Endothelial cell of umbilical vein (primary cell): Measurements from ENCODE around the gene KCNMA1. TPM values are rescaled to one million over a fixed set of nuclear protein-coding genes. Genes with fewer than 3 reads are reported as not detected.

Source experiments
- BruUV-seq: library from RNA; stranded (reverse); fragments of 400-500 nt; replicated peaks from 2 replicates; lab custom pipeline; 2021; lab: Mats Ljungman, UMichigan
- CTCF ChIA-PET: fragments of 300-600, 350-600 bp; sonication (Branson Sonifier 250); formaldehyde crosslinking; loops from one replicate; lab custom pipeline; 2021; ENCODE audit warnings: antibody characterized with exemption, inconsistent platforms; lab: Charles Lee
- POLR2A ChIA-PET: fragments of 300-600, 350-600 bp; sonication (Branson Sonifier 250); formaldehyde crosslinking; loops from one replicate; lab custom pipeline; 2021; ENCODE audit warnings: antibody characterized with exemption, inconsistent platforms; lab: Charles Lee
- DNase-seq: peaks from one replicate; pipeline ENCODE4 v3.0.0-alpha.2; 2011; ENCODE audit warnings: low read depth, low spot score
- FAIRE-seq: peaks from 2 replicates; lab custom pipeline; 2011; peaks lifted over from hg19 to GRCh38; lab: Jason Lieb, UNC
- H2AFZ ChIP-seq: 2 replicates; pipeline ENCODE4 v1.6.0; 2012; ENCODE audit warnings: low read depth, low read length, control low read depth, inconsistent platforms
- H3K27ac ChIP-seq: 2 replicates; pipeline ENCODE4 v1.5.1; 2011; ENCODE audit warnings: low read depth, mild to moderate bottlenecking, control low read depth, low read length, moderate library complexity; ENCODE audit not compliant: insufficient read depth
- H3K27me3 ChIP-seq, 2 experiments: 2 replicates each; pipeline versions ENCODE4 v1.6.0 to v1.6.1; 2011; ENCODE audit warnings: low read length in 2 of 2, mixed read lengths in 1 of 2; ENCODE audit not compliant: control insufficient read depth in 2 of 2, insufficient read depth in 2 of 2
- H3K36me3 ChIP-seq, 2 experiments: 2 replicates in 1 of 2; 3 replicates in 1 of 2; pipeline ENCODE4 v1.5.1; 2011; ENCODE audit warnings: low read length in 2 of 2, mild to moderate bottlenecking in 1 of 2, moderate library complexity in 1 of 2; ENCODE audit not compliant: control insufficient read depth in 2 of 2, insufficient read depth in 2 of 2; ENCODE audit errors: extremely low read depth in 1 of 2
- H3K4me1 ChIP-seq: 3 replicates; pipeline ENCODE4 v1.5.1; 2011; ENCODE audit warnings: mild to moderate bottlenecking, low read length; ENCODE audit not compliant: control insufficient read depth, insufficient read depth; ENCODE audit errors: extremely low read depth
- H3K4me2 ChIP-seq: 2 replicates; pipeline ENCODE4 v1.6.1; 2011; ENCODE audit warnings: low read length, control low read depth, mixed read lengths; ENCODE audit not compliant: insufficient read depth
- H3K4me3 ChIP-seq, 3 experiments: fragments of 200-600 bp in 1 of 3; sonication (generic), shearing (Covaris generic) in 1 of 3; replicated peaks in 1 of 3; 2 replicates each; pipeline ENCODE4 v1.5.1; 2011 to 2016; ENCODE audit warnings: control low read depth in 3 of 3, low read length in 3 of 3, mild to moderate bottlenecking in 2 of 3, inconsistent platforms in 1 of 3, low read depth in 1 of 3, moderate library complexity in 1 of 3; ENCODE audit not compliant: insufficient read depth in 1 of 3
- H3K79me2 ChIP-seq: 2 replicates; pipeline ENCODE4 v1.6.0; 2012; ENCODE audit warnings: low read length, inconsistent platforms; ENCODE audit not compliant: control insufficient read depth, insufficient read depth
- H3K9ac ChIP-seq: replicated peaks from 2 replicates; pipeline ENCODE3; 2011; ENCODE audit warnings: low read length, control low read depth; ENCODE audit not compliant: insufficient read depth; ENCODE audit errors: extremely low read depth
- H3K9me1 ChIP-seq: replicated peaks from 3 replicates; pipeline ENCODE4 v1.6.0; 2011; ENCODE audit warnings: mild to moderate bottlenecking, low read length; ENCODE audit not compliant: control insufficient read depth, insufficient read depth; ENCODE audit errors: extremely low read depth
- H3K9me3 ChIP-seq: replicated peaks from 2 replicates; pipeline ENCODE4 v1.5.1; 2012; ENCODE audit warnings: low read length, inconsistent platforms; ENCODE audit not compliant: control insufficient read depth, insufficient read depth
- H4K20me1 ChIP-seq: replicated peaks from 2 replicates; pipeline ENCODE3; 2011; ENCODE audit warnings: mild to moderate bottlenecking, low read length; ENCODE audit not compliant: control insufficient read depth, insufficient read depth; ENCODE audit errors: extremely low read depth
- FOS ChIP-seq: IDR thresholded peaks from 2 replicates; pipeline ENCODE4 v1.6.1; 2011; ENCODE audit warnings: mild to moderate bottlenecking, low read length, moderate library complexity, borderline replicate concordance; ENCODE audit not compliant: insufficient read depth
- JUN ChIP-seq: IDR thresholded peaks from 2 replicates; pipeline ENCODE4 v1.6.1; 2011; ENCODE audit warnings: borderline replicate concordance, low read depth; ENCODE audit not compliant: insufficient read length, insufficient read depth
- MAX ChIP-seq: IDR thresholded peaks from 2 replicates; pipeline ENCODE4 v1.6.1; 2011; ENCODE audit not compliant: insufficient read depth, insufficient read length
- MYC ChIP-seq: IDR thresholded peaks from one replicate; pipeline ENCODE4 v1.6.1; 2011; ENCODE audit warnings: mild to moderate bottlenecking, low read depth, low read length
- POLR2A ChIP-seq: IDR thresholded peaks from 2 replicates; pipeline ENCODE4 v1.6.1; 2012; ENCODE audit warnings: low read depth, mild to moderate bottlenecking, control low read depth, low read length
- POLR2AphosphoS5 ChIP-seq: IDR thresholded peaks from 2 replicates; pipeline ENCODE4 v1.6.1; 2012; ENCODE audit warnings: low read depth, mild to moderate bottlenecking, control low read depth, low read length, moderate library complexity; ENCODE audit not compliant: insufficient read depth
- dilution Hi-C: fragments of 300-500 bp; cut with MboI; formaldehyde crosslinking; loops from one replicate; pipeline ENCODE4 v1.15.0; 2019; ENCODE audit warnings: low sequenced_read_pairs; ENCODE audit not compliant: extremely low pct_ligation_motif_present
- intact Hi-C: fragments of 100-400 bp; cut with micrococcal nuclease; formaldehyde crosslinking; loops from one replicate; pipeline ENCODE4 v1.10.0; 2022
- polyA plus RNA-seq, 4 experiments: library from polyadenylated mRNA; depleted of rRNA in 3 of 4; stranded (reverse) in 3 of 4; unstranded in 1 of 4; fragments of >200 nt; gene quantifications; 2 replicates each; pipeline versions ENCODE4 v1.2.1 to v1.2.3, GENCODE V29; 2011 to 2012; ENCODE audit warnings: missing spikeins in 1 of 4
- total RNA-seq: library from RNA; stranded (reverse); gene quantifications from 2 replicates; pipeline ENCODE4 v1.2.3, GENCODE V29; 2021
- TF ChIP-seq, protein P1 (sequence below), 2 donors: IDR thresholded peaks; 1 replicate in 1 of 2; 2 replicates in 1 of 2; pipeline ENCODE4 v1.5.1; 2011; ENCODE audit warnings: low read length in 2 of 2, mild to moderate bottlenecking in 2 of 2, moderate library complexity in 2 of 2, control low read depth in 1 of 2, inconsistent platforms in 1 of 2, low read depth in 1 of 2; ENCODE audit not compliant: insufficient read depth in 1 of 2; ENCODE audit errors: extremely low read depth in 1 of 2

The KCNMA1 gene
- total and polyA plus RNA-seq, 2 donors (not counting 3 experiments of a cell fraction or from before 2014, with no cell fraction given), result 0.10 to 0.82 TPM

GRCh38 chr10:77359950-77360520 is 277.6 kb downstream of the KCNMA1 start:
- BruUV-seq, result no TSS peak
- peaks cover 0 to 1% of the 10 kb centered on the region in 2 experiments for H3K27me3 ChIP-seq
- dilution Hi-C loops, result no loop called here
- CTCF ChIA-PET, result no interaction called here
- FAIRE-seq, result no peak
- POLR2A ChIA-PET, result no interaction called here
- H2AFZ ChIP-seq, result no peak overlapping the region
- H3K27ac ChIP-seq, result no peak overlapping the region
- intact Hi-C loops, result no loop called here
- no peak overlapping the region for H3K4me2 ChIP-seq
- no peak overlapping the region for H3K9ac ChIP-seq
- no peak overlapping the region for H3K4me3 ChIP-seq
- no peaks in the 10 kb centered on the region for H3K36me3 ChIP-seq
- no peak for DNase-seq
- H4K20me1 ChIP-seq, result no peaks in the 10 kb centered on the region
- H3K9me3 ChIP-seq, result no peaks in the 10 kb centered on the region
- H3K4me1 ChIP-seq, result peaks cover 5% of the 10 kb centered on the region
- no peaks in the 10 kb centered on the region for H3K79me2 ChIP-seq
- no peaks in the 10 kb centered on the region for H3K9me1 ChIP-seq
- no peak for TF ChIP-seq MYC
- TF ChIP-seq JUN, result no peak
- TF ChIP-seq POLR2A, result no peak
- TF ChIP-seq, protein P1, sequence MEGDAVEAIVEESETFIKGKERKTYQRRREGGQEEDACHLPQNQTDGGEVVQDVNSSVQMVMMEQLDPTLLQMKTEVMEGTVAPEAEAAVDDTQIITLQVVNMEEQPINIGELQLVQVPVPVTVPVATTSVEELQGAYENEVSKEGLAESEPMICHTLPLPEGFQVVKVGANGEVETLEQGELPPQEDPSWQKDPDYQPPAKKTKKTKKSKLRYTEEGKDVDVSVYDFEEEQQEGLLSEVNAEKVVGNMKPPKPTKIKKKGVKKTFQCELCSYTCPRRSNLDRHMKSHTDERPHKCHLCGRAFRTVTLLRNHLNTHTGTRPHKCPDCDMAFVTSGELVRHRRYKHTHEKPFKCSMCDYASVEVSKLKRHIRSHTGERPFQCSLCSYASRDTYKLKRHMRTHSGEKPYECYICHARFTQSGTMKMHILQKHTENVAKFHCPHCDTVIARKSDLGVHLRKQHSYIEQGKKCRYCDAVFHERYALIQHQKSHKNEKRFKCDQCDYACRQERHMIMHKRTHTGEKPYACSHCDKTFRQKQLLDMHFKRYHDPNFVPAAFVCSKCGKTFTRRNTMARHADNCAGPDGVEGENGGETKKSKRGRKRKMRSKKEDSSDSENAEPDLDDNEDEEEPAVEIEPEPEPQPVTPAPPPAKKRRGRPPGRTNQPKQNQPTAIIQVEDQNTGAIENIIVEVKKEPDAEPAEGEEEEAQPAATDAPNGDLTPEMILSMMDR (IDR thresholded peaks at IDR 0.05; ENCODE audit: extremely low read depth in 1 of 2, insufficient read depth in 1 of 2, low read depth in 1 of 2, low read length in 2 of 2), result no peak
- no peak for TF ChIP-seq POLR2AphosphoS5
- TF ChIP-seq FOS, result no peak
- no peak for TF ChIP-seq MAX
